K562 (cell line): Measurements from ENCODE around the gene GSK3B. TPM values are rescaled to one million over a fixed set of nuclear protein-coding genes. Genes with fewer than 3 reads are reported as not detected.

Experiments
- EP300 ChIP-seq: IDR thresholded peaks from 2 replicates; pipeline ENCODE4 v1.6.1; 2012; ENCODE audit warnings: low read length, improper control_type of control experiment
- FOS ChIP-seq: IDR thresholded peaks from 3 replicates; pipeline ENCODE4 v1.6.1; 2011; ENCODE audit not compliant: insufficient read length; ENCODE audit errors: extremely low read depth
- FOXM1 ChIP-seq, 2 experiments: fragments of 450-650 bp in 1 of 2; sonication (generic) in 1 of 2; formaldehyde crosslinking in 1 of 2; IDR thresholded peaks; 2 replicates each; pipeline versions ENCODE4 v1.6.1 to v1.9.0; 2017 to 2022; ENCODE audit warnings: low read depth in 2 of 2, mild to moderate bottlenecking in 2 of 2, missing genetic modification reagents in 1 of 2, moderate library complexity in 1 of 2
- GATAD2B ChIP-seq: fragments of 450-650 bp; IDR thresholded peaks from 2 replicates; pipeline ENCODE4 v1.6.1; 2017; ENCODE audit warnings: mild to moderate bottlenecking, borderline replicate concordance
- HBP1 ChIP-seq: fragments of 450-650 bp; formaldehyde crosslinking; IDR thresholded peaks from 2 replicates; pipeline ENCODE4 v1.4.0; 2022; ENCODE audit warnings: missing genetic modification characterization
- HCFC1 ChIP-seq: IDR thresholded peaks from 2 replicates; pipeline ENCODE4 v1.6.1; 2012; ENCODE audit warnings: low read depth, low read length, improper control_type of control experiment
- HMBOX1 ChIP-seq: sonication (generic); IDR thresholded peaks from 2 replicates; pipeline ENCODE4 v1.6.1; 2016
- HNRNPK ChIP-seq: fragments of 200-400 bp; formaldehyde crosslinking; IDR thresholded peaks from one replicate; pipeline ENCODE4 v1.6.1; 2018; ENCODE audit warnings: mild to moderate bottlenecking, low read depth, low read length; ENCODE audit not compliant: poor library complexity, severe bottlenecking
- IRF2 ChIP-seq: sonication (generic); formaldehyde crosslinking; IDR thresholded peaks from 2 replicates; pipeline ENCODE4 v1.8.1; 2022; ENCODE audit warnings: mild to moderate bottlenecking, missing genetic modification reagents
- IRF9 ChIP-seq: fragments of 450-650 bp; IDR thresholded peaks from 2 replicates; pipeline ENCODE4 v1.6.1; 2016; ENCODE audit warnings: missing biosample characterization, missing genetic modification characterization
- KAT2B ChIP-seq: IDR thresholded peaks from one replicate; pipeline ENCODE4 v1.6.1; 2012; ENCODE audit warnings: low read depth, mild to moderate bottlenecking, control low read depth, inconsistent platforms, low read length, moderate library complexity
- KLF13 ChIP-seq: fragments of 450-650 bp; IDR thresholded peaks from 2 replicates; pipeline ENCODE4 v1.6.1; 2016; ENCODE audit warnings: missing genetic modification characterization, low read depth, mild to moderate bottlenecking, missing compliant biosample characterization, moderate library complexity, borderline replicate concordance
- MYBL2 ChIP-seq, 2 experiments: fragments of 450-650 bp in 1 of 2; sonication (generic) in 1 of 2; formaldehyde crosslinking in 1 of 2; IDR thresholded peaks; 2 replicates each; pipeline versions ENCODE4 v1.6.1 to v1.8.1; 2017 to 2022; ENCODE audit warnings: borderline replicate concordance in 1 of 2, inconsistent platforms in 1 of 2, low read depth in 1 of 2, mild to moderate bottlenecking in 1 of 2, missing genetic modification reagents in 1 of 2, moderate library complexity in 1 of 2
- NFATC3 ChIP-seq: fragments of 450-650 bp; IDR thresholded peaks from 2 replicates; pipeline ENCODE4 v1.6.1; 2017; ENCODE audit warnings: mild to moderate bottlenecking
- PML ChIP-seq: IDR thresholded peaks from 2 replicates; pipeline ENCODE4 v1.6.1; 2012; ENCODE audit warnings: low read length, inconsistent platforms
- RHOXF2B ChIP-seq: fragments of 250-450 bp; sonication (Bioruptor Pico); conservative IDR thresholded peaks from 2 replicates; pipeline ENCODE4 v1.5.1; 2021
- SMARCB1 ChIP-seq: IDR thresholded peaks from 2 replicates; pipeline ENCODE4 v1.6.1; 2011; ENCODE audit warnings: improper control_type of control experiment, low read depth; ENCODE audit not compliant: insufficient read length
- SNRNP70 ChIP-seq: fragments of 200-400 bp; formaldehyde crosslinking; optimal IDR thresholded peaks from 2 replicates; pipeline ENCODE3; 2017; ENCODE audit warnings: low read depth, low read length
- TCF3 ChIP-seq: sonication (generic); formaldehyde crosslinking; IDR thresholded peaks from 2 replicates; pipeline ENCODE4 v1.4.0; 2020; ENCODE audit warnings: mild to moderate bottlenecking, missing genetic modification reagents
- TCFL5 ChIP-seq: fragments of 250-450 bp; sonication (Bioruptor Pico); conservative IDR thresholded peaks from 2 replicates; pipeline ENCODE4 v1.6.1; 2021; ENCODE audit warnings: mild to moderate bottlenecking, moderate library complexity, matching md5 sums
- TRIM24 ChIP-seq, 2 experiments: fragments of 450-650 bp; IDR thresholded peaks; 2 replicates each; pipeline ENCODE4 v1.6.1; 2016
- ZC3H8 ChIP-seq: fragments of 450-650 bp; IDR thresholded peaks from 2 replicates; pipeline ENCODE4 v1.6.1; 2017
- ZEB2 ChIP-seq: fragments of 450-650 bp; IDR thresholded peaks from 2 replicates; pipeline ENCODE4 v1.6.1; 2016
- ZNF140 ChIP-seq: fragments of 250-450 bp; sonication (Bioruptor Pico); IDR thresholded peaks from 2 replicates; pipeline ENCODE4 v1.8.0; 2021; ENCODE audit warnings: moderate library complexity, mild to moderate bottlenecking, inconsistent platforms
- ZNF586 ChIP-seq: fragments of 450-650 bp; formaldehyde crosslinking; conservative IDR thresholded peaks from 2 replicates; pipeline ENCODE4 v1.4.0; 2020; ENCODE audit warnings: mild to moderate bottlenecking, moderate library complexity
- ZNF699 ChIP-seq: fragments of 250-450 bp; sonication (Bioruptor Pico); IDR thresholded peaks from 2 replicates; pipeline ENCODE4 v1.8.0; 2021; ENCODE audit warnings: mild to moderate bottlenecking, moderate library complexity; ENCODE audit not compliant: insufficient replicate concordance
- ZZZ3 ChIP-seq: fragments of 450-650 bp; IDR thresholded peaks from 2 replicates; pipeline ENCODE4 v1.6.1; 2016; ENCODE audit warnings: antibody characterized with exemption, mild to moderate bottlenecking, moderate library complexity
- polyA plus RNA-seq, 8 experiments: library from polyadenylated mRNA; depleted of rRNA in 4 of 8; stranded (reverse) in 5 of 8; unstranded in 3 of 8; fragments of >200 nt; fragmentation: Nextera tagmentation in 2 of 8; fragmentation: Illumina TruSeq in 1 of 8; extraction: Ambion mirVana in 2 of 8; extraction: Trizol in 1 of 8; gene quantifications; 2 replicates each; pipeline versions ENCODE4 v1.2.1 to v1.2.3, GENCODE V29; 2011 to 2014; ENCODE audit warnings: inconsistent platforms in 1 of 8, missing spikeins in 1 of 8
- total RNA-seq, 7 experiments: library from RNA; depleted of rRNA in 6 of 7; stranded (reverse); fragments of >200 nt in 6 of 7; fragmentation: Illumina TruSeq in 2 of 7; extraction: Trizol in 2 of 7; gene quantifications; 2 replicates each; pipeline versions ENCODE4 v1.2.1 to v1.2.3, GENCODE V29; 2011 to 2021; ENCODE audit warnings: low replicate concordance in 1 of 7

The GSK3B gene
- total and polyA plus RNA-seq, 9 of the 15 experiments (the other 6 are each of a cell fraction or from before 2014, with no cell fraction given): 4.7 to 25.0 (median 18.7) TPM

- TF ChIP-seq MYBL2 (IDR thresholded peaks at IDR 0.05; ENCODE audit: low read depth): no peak
- TF ChIP-seq MYBL2 (CRISPR knock-in tag; IDR thresholded peaks at IDR 0.05; ENCODE audit: borderline replicate concordance): no peak
- no peak for TF ChIP-seq HBP1 (CRISPR knock-in tag)
- no peak for TF ChIP-seq KAT2B
- no peak for TF ChIP-seq ZNF586 (CRISPR knock-in tag)
- peak; percentile 22; the same call in 1 of the 2 replicates for TF ChIP-seq HCFC1
- TF ChIP-seq HNRNPK: no peak
- TF ChIP-seq IRF2 (CRISPR knock-in tag): no peak
- no peak for TF ChIP-seq SNRNP70
- TF ChIP-seq NFATC3: no peak
- TF ChIP-seq FOXM1 (IDR thresholded peaks at IDR 0.05; ENCODE audit: low read depth): no peak
- TF ChIP-seq FOXM1 (CRISPR knock-in tag; IDR thresholded peaks at IDR 0.05; ENCODE audit: low read depth): no peak
- 0 out of 2 replicates have a peak, but pooled peaks have one; percentile 52 for TF ChIP-seq ZZZ3
- TF ChIP-seq GATAD2B: no peak
- TF ChIP-seq ZC3H8: no peak
- no peak for TF ChIP-seq TCFL5 (CRISPR knock-in tag)
- no peak for TF ChIP-seq IRF9 (tag)
- TF ChIP-seq TRIM24 (IDR thresholded peaks at IDR 0.05): no peak; a peak in 1 of 4 replicates
- TF ChIP-seq ZEB2: no peak
- TF ChIP-seq FOS: no peak
- TF ChIP-seq ZNF140 (CRISPR knock-in tag): no peak
- TF ChIP-seq EP300: peak; percentile 20; the same call in 1 of the 2 replicates
- TF ChIP-seq TCF3 (CRISPR knock-in tag): no peak
- TF ChIP-seq RHOXF2B (CRISPR knock-in tag): no peak
- no peak for TF ChIP-seq SMARCB1
- TF ChIP-seq KLF13: no peak
- peak; percentile 62 for TF ChIP-seq PML
- no peak for TF ChIP-seq HMBOX1
- no peak for TF ChIP-seq ZNF699 (CRISPR knock-in tag)
These were observed 1.2 kb upstream of the GSK3B start (continued) for GRCh38 chr3:120095226-120095978.
